Activated T-cell treated with anti-CD3 and anti-CD28 coated beads for 48 hours (primary cell): ENCODE measurements around the gene HTR1A.

Source experiments
- DNase-seq: peaks from one replicate; pipeline ENCODE4 v3.0.0-alpha.2; 2020; ENCODE audit warnings: low read depth

The HTR1A gene

DNA sequence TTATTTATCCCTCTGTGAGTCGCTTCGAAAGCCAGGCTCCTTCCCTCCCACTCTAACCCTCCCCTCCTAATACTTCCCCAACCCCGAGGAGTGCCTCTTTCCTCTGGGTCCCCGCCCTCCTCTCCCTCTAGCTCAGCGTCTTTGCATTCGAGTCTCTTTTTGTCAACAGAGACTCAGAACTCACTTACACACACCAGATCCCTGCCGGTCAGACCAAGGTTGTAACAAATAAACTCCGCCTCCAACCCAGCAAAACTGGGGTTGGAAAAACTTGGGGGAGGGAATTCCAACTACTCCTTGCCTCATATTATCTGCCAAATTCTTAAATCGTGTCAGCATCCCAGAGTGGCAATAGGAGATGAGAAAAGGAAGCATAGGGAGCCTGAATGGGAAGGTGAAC is at the start of gene HTR1A:
HTR1A (minus strand) TSS at position 167 of the 400 bp plus-strand sequence. CDS start 726 bp downstream, outside the sequence.
- DNase-seq = no peak

DNA sequence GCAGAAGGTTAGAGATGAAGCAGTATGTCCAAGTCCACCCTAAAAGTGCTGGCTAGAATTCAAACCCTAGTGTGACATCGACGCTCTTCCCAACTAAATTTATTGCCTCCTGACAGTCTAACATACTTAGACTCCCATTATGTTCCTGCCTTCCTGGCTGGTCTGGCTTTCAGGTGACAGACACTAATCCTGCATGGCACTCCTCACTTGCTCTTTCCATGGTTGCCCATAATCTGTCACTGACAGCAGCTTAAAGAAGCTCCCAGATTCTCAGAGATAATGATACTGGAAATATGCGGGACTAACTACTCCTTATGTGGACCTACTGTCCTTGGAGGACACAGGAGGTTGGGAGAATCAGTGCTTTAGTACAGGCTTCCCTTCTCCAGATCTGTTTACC is 41.7 kb upstream of the HTR1A start:
- DNase-seq = no peak

DNA sequence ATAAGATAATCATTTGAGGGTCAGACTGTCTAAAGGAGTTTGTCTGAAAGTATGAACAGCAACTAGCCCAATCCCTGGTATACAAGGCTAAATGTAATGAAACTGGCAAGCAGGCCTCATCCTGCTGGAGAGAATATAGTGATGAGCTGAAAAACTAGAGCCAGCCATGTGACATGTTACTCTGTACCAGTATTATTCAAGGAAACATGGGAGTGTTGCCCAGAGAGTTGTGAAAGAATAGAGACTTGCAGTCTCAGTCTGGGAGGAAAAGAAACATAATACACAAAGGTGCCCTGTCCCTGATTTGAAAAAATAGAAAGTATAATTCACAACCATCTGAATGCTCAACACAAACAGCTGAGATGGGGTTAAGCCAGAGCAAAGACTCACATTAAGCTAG is 37.9 kb upstream of the HTR1A start:
- DNase-seq = no peak

DNA sequence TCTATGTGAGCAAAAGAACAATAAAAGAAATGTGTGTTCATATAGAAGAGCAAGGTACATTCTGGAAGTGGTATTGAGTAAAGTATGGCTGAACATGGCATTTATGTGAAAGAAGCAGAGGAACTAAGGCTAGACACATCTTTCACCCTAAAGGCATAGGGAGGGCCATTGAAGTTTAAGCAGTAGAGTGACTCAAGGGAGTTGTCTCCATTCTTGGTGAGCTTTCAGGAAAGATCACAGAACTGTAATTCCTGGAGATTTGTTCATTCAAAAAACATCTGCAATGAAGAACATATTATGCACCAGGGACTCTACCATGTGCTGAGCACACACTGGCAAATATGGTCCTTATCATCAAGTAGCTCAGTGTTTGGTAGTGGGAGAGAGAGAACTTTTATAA is 24.8 kb upstream of the HTR1A start:
- no peak for DNase-seq

DNA sequence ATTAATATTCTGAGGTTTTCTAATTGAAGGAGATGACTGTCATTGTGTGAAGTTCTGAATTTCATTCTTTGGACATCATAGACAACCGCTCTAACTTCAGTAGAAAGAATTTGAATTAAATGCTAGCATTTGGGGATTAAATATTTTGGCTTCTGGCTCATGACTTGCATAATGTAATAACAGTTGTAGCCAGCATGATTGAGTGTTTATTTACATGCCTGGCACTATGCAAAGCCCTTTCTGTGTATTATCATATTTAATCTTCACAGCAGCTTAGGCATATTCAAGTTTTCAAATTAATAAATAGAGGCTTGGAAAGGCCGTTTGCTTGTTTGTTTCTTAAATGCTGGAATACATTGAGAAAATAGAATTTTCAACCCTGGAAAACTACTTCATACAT is 19.6 kb upstream of the HTR1A start:
- no peak for DNase-seq

DNA sequence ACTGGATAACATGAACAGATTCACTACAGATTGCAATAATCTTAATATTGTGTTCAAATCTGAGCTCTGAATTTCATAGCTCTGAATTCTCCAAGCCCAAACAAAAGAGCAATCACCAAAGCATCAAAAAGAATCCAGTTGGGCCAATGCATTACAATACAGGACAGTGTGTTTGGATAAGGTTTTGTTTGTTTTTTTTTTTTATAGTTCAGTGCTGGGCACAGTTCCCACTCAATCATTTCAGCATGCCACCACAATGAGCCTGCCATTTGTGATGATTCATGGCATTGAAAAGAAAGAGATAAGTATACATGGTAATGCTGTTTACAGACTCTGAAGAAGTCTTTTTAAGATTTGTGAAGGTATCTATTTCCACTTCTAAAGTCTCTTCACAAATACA is 1.7 kb upstream of the HTR1A start:
- DNase-seq = no peak

DNA sequence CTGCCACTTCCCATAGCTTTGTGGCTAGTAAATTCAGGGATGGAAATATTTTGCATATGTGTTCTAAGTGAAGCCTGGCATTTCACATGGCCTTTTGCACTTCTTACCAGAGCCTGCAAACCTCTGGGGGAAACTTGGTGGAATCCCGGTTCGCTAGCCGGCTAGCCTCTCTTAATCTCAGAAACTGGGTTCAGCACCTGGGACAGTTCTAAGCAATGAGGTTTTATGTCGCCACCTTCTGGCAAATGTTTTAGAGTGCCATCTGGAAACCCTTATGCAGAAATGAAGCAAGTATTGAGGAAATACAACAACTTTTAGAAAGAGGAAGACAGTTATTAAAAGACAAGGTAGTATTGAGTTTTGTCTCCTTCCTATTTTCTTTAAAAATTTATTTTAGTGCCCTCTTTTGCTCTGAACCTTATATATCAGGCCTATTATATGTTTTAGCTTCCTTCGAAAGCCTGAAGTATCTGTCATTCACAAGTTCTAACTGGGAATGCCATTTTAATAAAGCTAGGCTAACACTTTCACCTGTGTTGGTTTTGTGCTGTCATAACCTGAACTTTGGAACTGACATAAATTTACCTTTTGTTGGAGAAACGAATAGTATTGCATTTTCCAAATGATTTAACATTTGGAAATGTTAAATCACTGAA is 963 bp upstream of the HTR1A start:
- DNase-seq = no peak

DNA sequence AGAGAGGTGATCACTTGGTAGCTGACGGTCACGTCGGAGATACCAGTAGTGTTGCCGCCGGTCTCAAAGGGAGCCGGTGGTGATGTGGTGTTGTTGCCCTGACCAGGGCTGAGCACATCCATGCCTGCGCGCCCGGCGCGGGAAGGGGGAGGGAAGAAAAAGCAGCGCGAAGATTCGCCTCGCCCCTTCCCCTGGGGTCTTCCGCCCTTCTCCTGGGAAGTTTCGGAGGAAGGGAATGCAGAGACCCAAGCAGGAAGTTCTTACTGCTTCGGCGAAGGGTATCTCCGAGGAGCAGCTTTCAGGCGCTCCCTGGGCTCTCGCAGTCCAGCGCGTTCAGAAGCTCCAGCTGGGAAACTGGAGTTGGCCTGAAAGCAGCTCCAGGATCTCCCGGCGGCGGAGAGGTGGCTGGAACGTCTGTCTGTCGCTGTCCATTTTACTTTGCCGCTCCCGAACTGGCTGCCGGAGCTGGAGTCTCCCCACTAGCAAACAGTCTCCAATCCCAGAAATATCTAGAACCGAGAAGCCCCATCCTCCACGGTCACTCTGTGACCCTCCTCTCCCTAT is 565 bp downstream of the HTR1A start:
- no peak for DNase-seq

DNA sequence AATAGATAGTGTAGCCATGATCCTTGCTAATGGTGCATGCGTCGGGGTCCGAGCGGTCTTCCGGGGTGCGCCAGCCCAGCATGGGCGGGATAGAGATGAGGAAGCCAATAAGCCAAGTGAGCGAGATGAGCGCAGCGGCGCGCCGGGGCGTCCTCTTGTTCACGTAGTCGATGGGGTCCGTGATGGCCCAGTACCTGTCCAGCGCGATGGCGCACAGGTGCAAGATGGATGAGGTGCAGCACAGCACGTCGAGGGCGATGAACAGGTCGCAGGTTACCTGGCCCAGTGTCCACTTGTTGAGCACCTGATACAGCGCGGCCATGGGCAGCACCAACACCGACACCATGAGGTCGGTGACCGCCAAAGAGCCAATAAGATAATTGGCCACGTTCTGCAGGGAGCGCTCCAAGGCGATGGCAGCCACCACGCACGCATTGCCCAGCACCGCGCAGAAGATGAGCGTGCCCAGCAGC is 1.1 kb downstream of the HTR1A start:
- DNase-seq = no peak

DNA sequence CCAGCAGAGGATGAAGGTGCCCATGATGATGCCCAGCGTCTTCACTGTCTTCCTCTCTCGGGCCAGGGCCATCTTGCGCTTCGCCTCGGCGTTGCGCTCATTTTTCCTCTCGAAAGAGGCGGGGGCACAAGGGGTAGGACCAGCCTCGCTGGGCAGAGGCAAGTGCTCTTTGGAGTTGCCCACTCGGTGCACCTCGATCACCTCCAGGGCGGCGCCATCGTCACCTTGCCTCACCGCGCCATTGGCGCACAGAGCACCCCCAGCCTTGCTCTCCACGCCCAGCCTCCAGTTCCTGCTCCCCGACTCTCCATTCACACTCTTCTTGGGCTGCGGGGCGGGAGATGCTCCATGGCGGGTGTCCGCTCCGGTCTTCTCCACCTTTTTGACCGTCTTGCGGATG is 1.6 kb downstream of the HTR1A start:
- no peak for DNase-seq

DNA sequence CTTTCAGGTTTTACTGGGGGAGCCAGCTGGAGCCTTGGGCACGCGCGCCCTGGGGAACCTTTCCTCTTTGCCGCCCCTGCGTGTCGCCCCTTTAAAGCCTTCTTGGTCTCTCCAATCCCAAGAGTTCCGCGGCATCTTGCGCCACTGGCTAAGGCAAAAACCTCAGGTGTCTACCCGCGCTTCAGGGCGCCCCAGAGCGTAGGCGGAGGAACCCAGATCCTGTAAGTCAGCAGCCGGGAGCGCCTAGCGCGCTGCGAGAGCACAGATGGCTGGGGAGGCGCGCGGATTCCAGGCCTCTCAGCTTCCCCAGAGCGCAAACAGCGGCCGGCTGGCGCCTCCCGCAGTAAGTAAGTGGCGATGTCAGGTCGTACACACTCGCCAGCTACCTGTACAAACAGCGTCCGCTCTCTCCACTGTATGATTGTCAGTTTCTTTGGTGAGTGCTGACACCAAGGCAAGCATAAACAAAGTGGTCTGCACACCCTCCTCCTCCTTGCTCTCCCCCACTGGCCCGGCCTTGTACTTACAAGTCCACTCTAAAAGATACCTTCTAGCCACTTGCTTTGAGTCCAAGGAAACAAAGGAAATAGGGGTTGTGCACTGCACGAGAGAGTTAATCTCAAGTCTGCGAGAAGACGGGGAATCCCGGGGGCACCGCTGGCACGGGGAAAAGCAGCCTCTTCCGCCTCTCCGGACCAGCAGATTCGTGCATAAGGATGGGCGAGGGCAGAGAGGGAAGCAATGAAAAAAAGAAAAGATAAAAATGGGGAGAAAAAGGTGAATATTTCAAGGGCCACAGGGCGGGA is 2.9 kb downstream of the HTR1A start:
- no peak for DNase-seq

DNA sequence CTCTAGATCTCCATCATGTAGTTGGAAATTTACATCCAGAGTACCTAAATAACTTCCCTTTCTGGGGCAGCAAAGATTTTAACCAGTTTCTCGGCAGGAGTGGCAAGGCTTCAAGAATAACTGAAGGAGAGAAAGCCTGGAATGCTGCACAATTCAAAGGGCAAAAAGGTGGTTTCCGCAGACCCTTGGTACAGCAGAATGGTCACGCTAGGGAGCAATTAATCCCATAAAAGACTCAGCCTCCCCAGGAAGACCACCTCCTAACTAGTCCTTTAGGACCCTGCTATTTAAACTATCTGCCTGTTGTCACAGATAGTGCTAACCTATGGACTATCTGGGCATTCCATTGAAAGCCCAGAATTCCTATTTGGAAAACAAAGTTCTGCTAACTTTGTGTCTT is 3.6 kb downstream of the HTR1A start:
- no peak for DNase-seq

DNA sequence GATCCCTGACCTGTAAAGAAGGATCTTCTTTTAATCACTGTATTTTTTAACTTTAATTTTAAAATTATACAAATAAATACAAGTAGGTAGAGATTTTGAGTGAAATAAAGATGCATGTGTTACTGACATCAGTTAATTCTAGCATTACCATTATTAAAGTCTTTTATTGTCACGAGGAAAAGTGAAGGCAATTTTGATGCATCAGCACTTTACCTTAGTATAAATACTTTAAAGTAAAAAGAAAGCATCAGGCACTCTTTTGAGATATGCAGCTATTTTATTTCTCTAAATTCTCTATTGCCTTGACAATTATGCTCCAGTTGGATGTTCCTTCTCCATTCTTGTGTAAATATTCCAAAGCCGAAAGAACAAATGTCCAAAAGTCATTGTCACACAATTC is 4.6 kb downstream of the HTR1A start:
- DNase-seq = no peak

DNA sequence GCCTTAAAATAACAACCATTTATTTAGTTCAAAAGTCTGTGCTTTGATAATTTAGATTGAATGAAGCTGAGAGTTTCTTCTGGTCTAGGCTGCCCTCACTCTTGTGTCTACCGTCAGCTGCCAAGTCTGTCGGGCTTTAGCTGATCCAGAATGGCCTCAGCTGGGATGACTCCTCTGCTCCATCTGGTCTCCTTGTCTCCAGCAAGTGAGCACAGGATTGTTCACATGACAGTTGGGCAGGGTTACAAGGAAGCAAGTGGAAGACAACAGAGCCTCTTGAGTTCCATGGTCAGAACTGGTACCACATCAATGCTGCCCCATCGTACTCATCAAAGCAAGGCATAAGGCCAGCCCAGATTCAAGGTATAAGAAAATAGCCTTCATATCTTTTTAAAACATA is 9.0 kb downstream of the HTR1A start:
- no peak for DNase-seq

DNA sequence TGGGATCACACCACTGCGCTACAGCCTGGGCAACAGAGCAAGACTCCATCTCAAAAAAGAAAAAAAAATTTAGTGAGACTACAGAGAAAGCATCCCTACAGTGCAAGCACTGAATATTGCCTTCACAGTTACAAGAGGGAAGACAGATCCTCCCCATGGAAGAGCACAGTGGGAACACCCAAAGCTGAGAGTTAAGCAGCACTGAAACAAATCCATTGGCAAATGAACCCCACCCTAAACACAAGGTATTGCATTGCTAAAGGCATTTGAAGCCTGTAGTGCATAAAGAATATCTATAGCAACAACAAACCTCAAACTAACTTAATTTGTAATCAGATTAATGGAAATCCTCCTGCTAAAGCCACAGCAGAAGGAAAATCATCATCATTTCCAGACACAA is 27.1 kb downstream of the HTR1A start:
- no peak for DNase-seq

DNA sequence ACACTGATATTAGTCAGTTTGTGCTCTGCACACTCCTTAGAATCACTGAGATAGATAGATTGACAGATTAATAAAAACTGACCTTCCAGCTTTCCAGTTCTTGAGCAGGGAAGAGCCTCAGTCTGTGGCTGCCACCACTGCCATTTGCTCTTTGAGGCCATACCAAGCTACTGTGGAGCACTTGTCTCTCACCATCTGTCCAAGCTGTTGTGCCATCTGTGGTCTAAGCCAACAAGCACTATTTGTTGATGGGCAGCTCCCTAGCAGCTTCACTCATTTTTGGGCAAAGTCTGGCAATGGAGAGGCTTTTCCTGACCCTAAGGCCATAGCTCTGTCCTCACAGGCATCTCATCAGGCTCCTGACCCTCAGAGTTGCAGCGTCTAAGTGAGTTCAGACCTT is 30.4 kb downstream of the HTR1A start:
- DNase-seq = no peak

DNA sequence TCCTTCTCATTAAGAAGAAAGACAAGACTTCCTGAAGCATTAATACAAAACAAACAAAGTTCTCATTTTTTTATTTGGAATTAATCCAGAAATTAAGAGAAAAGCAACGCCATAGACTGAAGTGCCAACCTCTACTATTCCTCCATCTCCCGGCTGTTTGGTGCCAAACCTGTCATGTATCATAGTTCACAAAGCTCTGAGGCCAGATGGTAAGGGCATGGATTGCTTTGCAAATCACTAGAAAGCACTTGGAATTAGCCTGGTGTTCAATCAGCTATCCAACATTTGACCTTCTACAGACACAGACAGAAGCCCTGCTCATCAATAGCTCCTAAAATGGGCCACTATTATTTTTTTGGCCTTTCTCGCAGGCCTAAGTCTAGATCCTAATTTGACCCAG is 33.8 kb downstream of the HTR1A start:
- DNase-seq = no peak

DNA sequence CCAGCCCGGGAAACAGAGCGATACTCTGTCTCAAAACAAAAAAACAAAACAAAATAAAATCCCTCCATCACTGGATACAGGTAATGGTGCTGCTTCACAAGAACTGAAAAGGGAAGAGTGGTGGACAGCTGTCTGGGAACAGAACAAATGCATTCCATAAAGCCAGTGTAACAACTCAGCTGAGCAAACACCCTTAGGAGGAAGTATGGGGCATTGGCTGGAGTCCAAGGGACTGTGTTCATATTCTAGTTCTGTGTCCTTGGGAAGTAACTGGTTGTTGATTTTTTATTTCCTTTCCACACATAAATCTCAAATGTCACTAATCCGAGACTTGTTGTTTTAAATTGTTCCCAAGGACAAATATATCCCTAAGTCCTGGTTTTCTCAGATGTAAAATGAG is 38.3 kb downstream of the HTR1A start:
- no peak for DNase-seq

DNA sequence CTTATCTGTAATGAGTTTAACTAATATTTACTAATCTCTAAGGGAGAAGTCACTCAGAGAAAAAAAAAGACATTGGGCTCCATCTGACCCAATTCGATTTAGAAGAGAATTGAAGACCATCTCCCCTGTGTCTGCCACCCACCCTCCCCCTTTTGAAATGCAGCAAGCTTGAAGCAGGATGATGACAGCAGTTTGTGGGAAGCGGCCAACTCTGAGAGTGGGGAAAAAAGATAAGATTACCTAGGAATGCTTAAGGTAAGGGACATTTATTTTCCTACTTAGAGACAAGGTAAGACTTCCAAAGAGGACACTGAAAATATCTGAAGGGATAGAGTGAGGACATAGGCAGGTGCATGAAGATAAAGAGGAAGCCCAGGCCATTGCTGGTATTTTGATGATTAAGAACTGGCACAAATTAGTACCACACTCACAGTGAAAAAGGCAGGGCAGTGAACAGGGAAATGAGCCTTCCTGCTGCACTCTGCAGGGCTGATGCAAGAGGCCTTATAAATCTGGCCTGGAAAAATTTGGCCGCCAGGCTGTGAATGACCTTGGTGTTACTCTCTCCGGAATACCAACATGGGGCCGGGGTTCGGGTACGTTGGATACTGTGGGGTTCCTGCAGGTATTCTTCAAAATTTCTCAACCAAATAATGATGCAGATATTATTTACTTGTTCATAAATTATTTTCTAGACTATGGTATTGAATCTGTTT is 42.3 kb downstream of the HTR1A start:
- DNase-seq = no peak

DNA sequence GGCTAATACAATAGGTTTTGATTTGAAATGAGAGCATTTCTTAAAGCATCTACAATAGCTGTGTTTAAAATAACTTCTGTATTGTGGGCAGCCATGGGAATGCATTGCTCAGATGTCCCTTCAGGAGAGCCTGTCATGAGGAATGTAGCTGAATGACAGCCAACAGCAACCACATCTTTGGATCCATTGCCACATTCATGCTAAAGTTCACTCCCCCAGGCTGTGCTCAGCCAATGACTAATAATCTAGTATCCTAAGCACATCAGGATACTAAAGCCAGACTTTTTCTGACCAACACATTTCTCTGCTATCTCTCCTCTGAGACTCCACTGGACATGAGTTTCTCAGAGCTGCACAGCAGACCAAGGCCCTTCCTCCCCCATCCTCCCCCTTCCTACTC is 45.5 kb downstream of the HTR1A start:
- DNase-seq = no peak

DNA sequence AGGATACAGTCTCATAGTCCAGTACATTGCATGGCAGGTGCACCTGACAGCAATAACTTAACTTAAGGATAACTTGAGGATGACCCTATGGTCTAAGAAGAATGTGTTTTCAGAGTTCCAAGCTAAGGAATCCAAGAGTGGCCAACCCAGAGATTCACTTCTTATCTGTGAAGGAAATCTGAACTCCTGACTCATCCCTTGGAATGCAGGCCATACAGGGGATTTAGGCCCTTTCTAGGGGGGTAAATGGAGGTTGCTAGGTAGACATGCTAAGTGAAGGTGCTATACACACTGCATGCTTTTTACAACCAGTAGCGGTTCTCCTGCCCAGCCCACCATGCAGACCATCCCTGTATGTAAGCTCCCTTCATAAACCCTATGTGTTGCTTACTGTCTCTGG is 50.4 kb downstream of the HTR1A start:
- DNase-seq = no peak
